Gastrocnemius medialis (tissue), 4 donors: Measurements from ENCODE around the gene PTCH2. TPM values are rescaled to one million over a fixed set of nuclear protein-coding genes. Genes with fewer than 3 reads are reported as not detected.
"Not testable (repeated sequence)": the region's sequence is repeated elsewhere in the genome, so short reads cannot be mapped to it uniquely, and the experiment has no call there.

ENCODE experiments used
- ATAC-seq, 2 donors: fragments of 150-250 bp; one replicate each; pipeline ENCODE4 v1.9.1; 2016
- DNase-seq, 2 donors: peaks; one replicate each; pipeline ENCODE4 v3.0.0-alpha.2; 2019
- H3K27ac ChIP-seq, 4 donors: fragments of 200-600 bp; sonication (generic); 1 replicate in 1 of 4; 2 replicates in 3 of 4; pipeline ENCODE4 v1.5.1; 2016 to 2018; ENCODE audit warnings: mild to moderate bottlenecking in 2 of 4, moderate library complexity in 1 of 4
- H3K27me3 ChIP-seq, 3 donors: fragments of 200-600 bp; sonication (generic) in 2 of 3; 1 replicate in 1 of 3; 2 replicates in 2 of 3; pipeline versions ENCODE4 v1.5.1 to v1.6.0; 2016 to 2019; ENCODE audit warnings: mild to moderate bottlenecking in 1 of 3, moderate library complexity in 1 of 3
- H3K36me3 ChIP-seq, 2 donors: fragments of 200-600 bp; sonication (generic) in 1 of 2; one replicate each; pipeline ENCODE4 v1.5.1; 2017 to 2018
- H3K4me1 ChIP-seq, 2 donors: fragments of 200-600 bp; sonication (generic) in 1 of 2; one replicate each; pipeline ENCODE4 v1.5.1; 2016 to 2017; ENCODE audit warnings: mild to moderate bottlenecking in 2 of 2
- H3K4me3 ChIP-seq, 4 donors: fragments of 200-600 bp; sonication (generic) in 3 of 4; 1 replicate in 1 of 4; 2 replicates in 3 of 4; pipeline ENCODE4 v1.5.1; 2016 to 2019; ENCODE audit warnings: mild to moderate bottlenecking in 2 of 4
- H3K9me3 ChIP-seq, 3 donors: fragments of 200-600 bp; sonication (generic) in 2 of 3; 1 replicate in 1 of 3; 2 replicates in 2 of 3; pipeline ENCODE4 v1.5.1; 2016 to 2019
- CTCF ChIP-seq, 5 experiments: fragments of 450-650 bp in 3 of 5; fragments of 200-600 bp in 2 of 5; sonication (generic) in 2 of 5; IDR thresholded peaks in 4 of 5; conservative IDR thresholded peaks in 1 of 5; 1 replicate in 4 of 5; 2 replicates in 1 of 5; pipeline ENCODE4 v1.5.1; 2016 to 2019; ENCODE audit warnings: antibody characterized with exemption in 5 of 5, mild to moderate bottlenecking in 3 of 5, moderate library complexity in 3 of 5
- POLR2A ChIP-seq, 2 donors: fragments of 450-650 bp; IDR thresholded peaks; one replicate each; pipeline ENCODE4 v1.6.1; 2017; ENCODE audit warnings: antibody characterized with exemption in 2 of 2, mild to moderate bottlenecking in 2 of 2, moderate library complexity in 2 of 2
- in situ Hi-C, 4 donors: fragments of 200-750 bp; cut with MboI; loops; one replicate each; pipeline versions ENCODE4 v1.15.0 to v1.8.0; 2017; ENCODE audit warnings: low sequenced_read_pairs in 4 of 4
- intact Hi-C: fragments of 100-400 bp; cut with DNase I; formaldehyde crosslinking; loops from one replicate; pipeline ENCODE4 v1.15.1; 2023; ENCODE audit warnings: low total_unique reads
- total RNA-seq, 4 donors: library from RNA; depleted of rRNA; stranded (reverse); fragments of >200 nt; gene quantifications; one replicate each; pipeline versions ENCODE4 v1.1.0 to v1.2.3, GENCODE V29; 2016

PTCH2 gene
- total RNA-seq, 4 donors from 2014 or later = 0.10 to 0.56 (median 0.20) TPM

GRCh38 chr1:44817307-44817706 is 25.7 kb downstream of the PTCH2 start:
- no peak for ATAC-seq
- no peaks in the 10 kb centered on the region for H3K36me3 ChIP-seq
- peaks cover 17 to 21% of the 10 kb centered on the region in 2 donors for H3K4me1 ChIP-seq
- DNase-seq = no peak
- intact Hi-C loops (no loop called here), in situ Hi-C loops (no loop called here)
- TF ChIP-seq POLR2A (IDR thresholded peaks at IDR 0.05) (no peak), CTCF (IDR thresholded peaks at IDR 0.05 in 4 of 5, conservative IDR thresholded peaks at IDR 0.05 in 1 of 5) (no peak)
- H3K27me3 ChIP-seq = no peaks in the 10 kb centered on the region
- no peak overlapping the region for H3K4me3 ChIP-seq
- H3K9me3 ChIP-seq = no peaks in the 10 kb centered on the region
- H3K27ac ChIP-seq = no peak overlapping the region

GRCh38 chr1:44815926-44816325 is 27.1 kb downstream of the PTCH2 start:
- DNase-seq, H3K4me3 ChIP-seq, H3K27me3 ChIP-seq, in situ Hi-C loops, H3K27ac ChIP-seq, H3K36me3 ChIP-seq, ATAC-seq, H3K9me3 ChIP-seq, intact Hi-C loops: not testable (repeated sequence)
- H3K4me1 ChIP-seq = peaks cover 20 to 21% of the 10 kb centered on the region in 2 donors

- in situ Hi-C loops (no loop called here), intact Hi-C loops (no loop called here)
- TF ChIP-seq CTCF (IDR thresholded peaks at IDR 0.05 in 4 of 5, conservative IDR thresholded peaks at IDR 0.05 in 1 of 5) (no peak), POLR2A (IDR thresholded peaks at IDR 0.05) (no peak)
- Histone ChIP-seq H3K27me3 (no peaks in the 10 kb centered on the region), H3K36me3 (no peaks in the 10 kb centered on the region), H3K4me3 (peak overlapping the region; percentile 70 to 92 (median 72)), H3K27ac (peak overlapping the region; percentile 89 to 98 (median 94)), H3K9me3 (no peaks in the 10 kb centered on the region), H3K4me1 (peaks cover 23 to 36% of the 10 kb centered on the region in 2 donors)
- ATAC-seq (peak in 1 of 2 donors; percentile 19), DNase-seq (no peak)
Observed at GRCh38 chr1:44812822-44813543, 30.1 kb downstream of the PTCH2 start.

- no peak for ATAC-seq
- DNase-seq = no peak
- Histone ChIP-seq H3K9me3 (no peaks in the 10 kb centered on the region), H3K27ac (peak overlapping the region in 3 of 4 donors; percentile 9 to 94 (median 90)), H3K36me3 (no peaks in the 10 kb centered on the region), H3K4me1 (peaks cover 39 to 54% of the 10 kb centered on the region in 2 donors), H3K27me3 (no peaks in the 10 kb centered on the region), H3K4me3 (no peak overlapping the region)
- intact Hi-C loops = no loop called here
- in situ Hi-C loops = no loop called here
- TF ChIP-seq CTCF (IDR thresholded peaks at IDR 0.05 in 4 of 5, conservative IDR thresholded peaks at IDR 0.05 in 1 of 5) (no peak), POLR2A (IDR thresholded peaks at IDR 0.05) (no peak)
Observed at GRCh38 chr1:44811234-44811633, 31.8 kb downstream of the PTCH2 start.

- in situ Hi-C loops, intact Hi-C loops, H3K27me3 ChIP-seq, ATAC-seq, DNase-seq, H3K9me3 ChIP-seq, H3K4me3 ChIP-seq, H3K36me3 ChIP-seq: not testable (repeated sequence)
- peaks cover 39 to 58% of the 10 kb centered on the region in 2 donors for H3K4me1 ChIP-seq
- H3K27ac ChIP-seq = peak overlapping the region in 3 of 4 donors; percentile 84 to 94 (median 90)
Observed at GRCh38 chr1:44810762-44811105, 32.3 kb downstream of the PTCH2 start.
